Measurements from ENCODE around the gene KRT74.

Gene KRT74

DNA sequence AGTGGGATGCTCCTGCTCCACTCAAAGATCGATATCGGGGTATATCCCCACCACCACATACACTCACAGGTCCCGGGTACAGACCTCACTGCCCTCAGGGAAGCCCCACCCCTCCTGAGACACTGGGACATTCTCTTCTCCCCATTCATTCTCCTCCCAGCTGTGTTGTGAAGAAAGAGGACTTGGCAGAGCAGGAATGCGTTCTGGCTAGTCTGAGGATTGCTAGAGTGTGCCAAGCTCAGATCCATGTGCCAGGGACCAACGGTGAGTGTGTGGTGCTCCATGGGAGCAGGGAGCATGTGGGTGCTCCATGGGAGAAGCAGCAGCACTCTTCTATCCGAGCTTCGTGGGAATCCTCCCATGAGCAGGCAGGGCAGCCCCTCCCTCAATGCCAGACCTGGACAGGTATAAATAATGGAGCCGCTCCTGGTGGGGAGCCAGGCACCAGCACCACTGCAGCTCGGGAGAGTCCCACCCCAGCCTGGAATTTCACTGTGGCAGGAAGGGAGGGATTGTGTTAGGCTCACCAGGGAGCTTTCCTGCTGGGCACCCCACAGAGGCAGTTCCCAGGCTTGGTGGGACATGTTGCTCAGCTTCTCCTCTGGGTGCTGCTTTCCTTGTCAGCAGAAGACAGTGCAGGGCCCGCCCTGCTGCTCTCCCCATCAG, 51.2 kb downstream of the KRT74 start:
- peaks cover 13% of the 10 kb centered on the region for H3K27me3 ChIP-seq (ENCODE audit: insufficient read depth, low read length, poor library complexity)
- no peaks in the 10 kb centered on the region for H3K36me3 ChIP-seq (ENCODE audit: insufficient read depth, low read length)
- no peak overlapping the region for H3K27ac ChIP-seq (ENCODE audit: low read length)
- no peak overlapping the region for H2AFZ ChIP-seq (ENCODE audit: low read depth, low read length)
- no peak for DNase-seq
- no peaks in the 10 kb centered on the region for H3K9me3 ChIP-seq (ENCODE audit: insufficient read depth, low read length, severe bottlenecking)
- H3K9ac ChIP-seq (ENCODE audit: low read depth, low read length) = no peak overlapping the region
- no peak overlapping the region for H3K4me2 ChIP-seq (ENCODE audit: insufficient read depth, low read length)
- no peak overlapping the region for H3K4me3 ChIP-seq (ENCODE audit: low read depth in 1 of 2, low read length in 2 of 2)
- no peak for ATAC-seq (ENCODE audit: insufficient read depth, low read depth)
- H4K20me1 ChIP-seq (ENCODE audit: insufficient read depth, low read length) = no peaks in the 10 kb centered on the region; the same call in 1 of the 2 replicates
- no peak for TF ChIP-seq EZH2 (IDR thresholded peaks at IDR 0.05; ENCODE audit: borderline replicate concordance, low read depth, low read length, severe bottlenecking)
- no peaks in the 10 kb centered on the region for H3K79me2 ChIP-seq (ENCODE audit: insufficient read depth, low read length)
- no peaks in the 10 kb centered on the region for H3K4me1 ChIP-seq (ENCODE audit: insufficient read depth, low read length)

DNA sequence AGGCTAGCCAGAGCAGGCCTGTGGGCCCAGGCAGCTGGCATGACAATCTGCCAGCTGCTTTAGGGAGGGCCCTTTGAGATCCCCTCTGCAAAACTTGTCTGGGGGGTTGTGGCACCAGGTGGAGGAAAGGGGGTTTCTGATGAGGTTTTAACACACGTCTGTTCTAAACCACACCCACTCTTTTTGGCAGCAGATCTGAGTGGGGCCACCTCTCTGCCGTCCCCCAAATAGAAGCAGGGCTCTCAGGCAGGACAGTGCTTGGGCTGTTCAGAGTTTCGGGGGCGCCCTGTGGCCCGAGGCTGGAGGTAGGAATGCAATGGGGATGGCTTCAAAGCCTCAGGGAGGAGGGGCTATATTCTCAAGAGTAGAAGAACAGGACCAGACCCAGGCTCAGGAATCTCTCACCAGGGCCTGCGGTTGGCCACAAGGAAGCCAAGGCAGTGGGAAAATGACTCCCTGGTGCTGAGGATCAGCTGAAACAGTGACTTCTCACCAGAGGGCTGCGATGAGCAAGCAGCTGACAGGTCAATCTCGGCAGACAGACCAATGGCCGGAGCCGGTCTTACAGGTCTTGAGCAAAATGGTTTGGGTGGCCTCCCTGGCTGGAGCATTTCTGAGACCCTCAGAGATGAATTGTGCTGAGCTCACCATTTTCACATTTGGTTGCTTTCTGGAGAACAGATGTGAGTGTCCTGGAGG, 51.9 kb downstream of the KRT74 start:
- H3K27ac ChIP-seq (ENCODE audit: low read length) = no peak overlapping the region
- H3K27me3 ChIP-seq (ENCODE audit: insufficient read depth, low read length, poor library complexity) = peaks cover 13% of the 10 kb centered on the region
- H3K79me2 ChIP-seq (ENCODE audit: insufficient read depth, low read length) = no peaks in the 10 kb centered on the region
- H3K9me3 ChIP-seq (ENCODE audit: insufficient read depth, low read length, severe bottlenecking) = no peaks in the 10 kb centered on the region
- H3K4me2 ChIP-seq (ENCODE audit: insufficient read depth, low read length) = no peak overlapping the region
- no peak overlapping the region for H2AFZ ChIP-seq (ENCODE audit: low read depth, low read length)
- no peak for TF ChIP-seq EZH2 (IDR thresholded peaks at IDR 0.05; ENCODE audit: borderline replicate concordance, low read depth, low read length, severe bottlenecking)
- TF ChIP-seq, protein P1, sequence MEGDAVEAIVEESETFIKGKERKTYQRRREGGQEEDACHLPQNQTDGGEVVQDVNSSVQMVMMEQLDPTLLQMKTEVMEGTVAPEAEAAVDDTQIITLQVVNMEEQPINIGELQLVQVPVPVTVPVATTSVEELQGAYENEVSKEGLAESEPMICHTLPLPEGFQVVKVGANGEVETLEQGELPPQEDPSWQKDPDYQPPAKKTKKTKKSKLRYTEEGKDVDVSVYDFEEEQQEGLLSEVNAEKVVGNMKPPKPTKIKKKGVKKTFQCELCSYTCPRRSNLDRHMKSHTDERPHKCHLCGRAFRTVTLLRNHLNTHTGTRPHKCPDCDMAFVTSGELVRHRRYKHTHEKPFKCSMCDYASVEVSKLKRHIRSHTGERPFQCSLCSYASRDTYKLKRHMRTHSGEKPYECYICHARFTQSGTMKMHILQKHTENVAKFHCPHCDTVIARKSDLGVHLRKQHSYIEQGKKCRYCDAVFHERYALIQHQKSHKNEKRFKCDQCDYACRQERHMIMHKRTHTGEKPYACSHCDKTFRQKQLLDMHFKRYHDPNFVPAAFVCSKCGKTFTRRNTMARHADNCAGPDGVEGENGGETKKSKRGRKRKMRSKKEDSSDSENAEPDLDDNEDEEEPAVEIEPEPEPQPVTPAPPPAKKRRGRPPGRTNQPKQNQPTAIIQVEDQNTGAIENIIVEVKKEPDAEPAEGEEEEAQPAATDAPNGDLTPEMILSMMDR (IDR thresholded peaks at IDR 0.05; ENCODE audit: borderline replicate concordance, extremely low read depth, low read length, poor library complexity, severe bottlenecking) = no peak
- no peaks in the 10 kb centered on the region for H3K4me1 ChIP-seq (ENCODE audit: insufficient read depth, low read length)
- no peak overlapping the region for H3K4me3 ChIP-seq (ENCODE audit: low read depth in 1 of 2, low read length in 2 of 2)
- no peak for DNase-seq
- ATAC-seq (ENCODE audit: insufficient read depth, low read depth) = no peak
- H4K20me1 ChIP-seq (ENCODE audit: insufficient read depth, low read length) = no peaks in the 10 kb centered on the region; the same call in 1 of the 2 replicates
- no peaks in the 10 kb centered on the region for H3K36me3 ChIP-seq (ENCODE audit: insufficient read depth, low read length)
- H3K9ac ChIP-seq (ENCODE audit: low read depth, low read length) = no peak overlapping the region

DNA sequence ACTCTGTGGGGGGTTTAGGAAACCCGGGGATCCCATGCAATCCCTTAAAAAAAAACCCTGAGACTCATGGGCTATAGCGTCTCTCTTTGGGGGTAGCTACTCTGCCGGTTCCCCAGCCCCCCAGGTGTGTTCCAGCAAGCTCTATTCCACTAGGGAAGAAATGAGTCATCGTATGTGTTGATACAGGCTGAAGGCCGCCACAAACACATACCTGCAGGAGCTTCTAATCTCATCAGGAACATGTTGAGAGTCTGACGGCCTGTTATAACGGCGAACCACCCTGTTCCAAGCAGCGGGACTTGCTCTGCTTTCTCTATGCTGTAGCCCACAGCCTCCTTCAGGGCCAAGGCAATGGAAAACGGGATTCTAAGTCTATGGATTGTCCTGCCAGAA, 52.5 kb downstream of the KRT74 start:
- Histone ChIP-seq H2AFZ (ENCODE audit: low read depth, low read length) (no peak overlapping the region), H4K20me1 (ENCODE audit: insufficient read depth, low read length) (no peaks in the 10 kb centered on the region; the same call in 1 of the 2 replicates), H3K9ac (ENCODE audit: low read depth, low read length) (no peak overlapping the region), H3K27me3 (ENCODE audit: insufficient read depth, low read length, poor library complexity) (peaks cover 13% of the 10 kb centered on the region), H3K27ac (ENCODE audit: low read length) (no peak overlapping the region), H3K4me1 (ENCODE audit: insufficient read depth, low read length) (no peaks in the 10 kb centered on the region), H3K9me3 (ENCODE audit: insufficient read depth, low read length, severe bottlenecking) (no peaks in the 10 kb centered on the region), H3K36me3 (ENCODE audit: insufficient read depth, low read length) (no peaks in the 10 kb centered on the region), H3K79me2 (ENCODE audit: insufficient read depth, low read length) (no peaks in the 10 kb centered on the region), H3K4me2 (ENCODE audit: insufficient read depth, low read length) (no peak overlapping the region), H3K4me3 (ENCODE audit: low read depth in 1 of 2, low read length in 2 of 2) (no peak overlapping the region)
- DNase-seq = no peak
- TF ChIP-seq, protein P1 (IDR thresholded peaks at IDR 0.05; ENCODE audit: borderline replicate concordance, extremely low read depth, low read length, poor library complexity, severe bottlenecking) = no peak
- no peak for TF ChIP-seq EZH2 (IDR thresholded peaks at IDR 0.05; ENCODE audit: borderline replicate concordance, low read depth, low read length, severe bottlenecking)
- ATAC-seq (ENCODE audit: insufficient read depth, low read depth) = no peak
